ENCODE data around the gene DLG2.
"Not testable (repeated sequence)": the region's sequence is repeated elsewhere in the genome, so short reads cannot be mapped to it uniquely, and the experiment has no call there.

Gene DLG2

GRCh38 chr11:83456566-83456965 is 2170.6 kb downstream of the DLG2 start:
- no peaks in the 10 kb centered on the region for H3K36me3 ChIP-seq
- no peak for DNase-seq
- H3K4me3 ChIP-seq (ENCODE audit: low read depth, low read length): no peak overlapping the region
- no peaks in the 10 kb centered on the region for H3K27me3 ChIP-seq (ENCODE audit: insufficient read depth, low read depth, severe bottlenecking)
- H3K9me3 ChIP-seq (ENCODE audit: severe bottlenecking): no peaks in the 10 kb centered on the region
- no peak overlapping the region for H3K27ac ChIP-seq
- no peak for TF ChIP-seq CTCF (IDR thresholded peaks at IDR 0.05; ENCODE audit: low read depth, low read length)

GRCh38 chr11:83456075-83456474 is 2171.1 kb downstream of the DLG2 start:
- no peak overlapping the region for H3K27ac ChIP-seq
- no peak overlapping the region for H3K4me3 ChIP-seq (ENCODE audit: low read depth, low read length)
- H3K9me3 ChIP-seq (ENCODE audit: severe bottlenecking): no peaks in the 10 kb centered on the region
- DNase-seq: peak; percentile 21
- H3K36me3 ChIP-seq: no peaks in the 10 kb centered on the region
- no peak for TF ChIP-seq CTCF (IDR thresholded peaks at IDR 0.05; ENCODE audit: low read depth, low read length)
- H3K27me3 ChIP-seq (ENCODE audit: insufficient read depth, low read depth, severe bottlenecking): no peaks in the 10 kb centered on the region

GRCh38 chr11:83455356-83455755 is 2171.8 kb downstream of the DLG2 start:
- no peak for TF ChIP-seq CTCF (IDR thresholded peaks at IDR 0.05; ENCODE audit: low read depth, low read length)
- H3K36me3 ChIP-seq: no peaks in the 10 kb centered on the region
- DNase-seq: no peak
- no peak overlapping the region for H3K27ac ChIP-seq
- H3K27me3 ChIP-seq (ENCODE audit: insufficient read depth, low read depth, severe bottlenecking): no peaks in the 10 kb centered on the region
- H3K9me3 ChIP-seq (ENCODE audit: severe bottlenecking): no peaks in the 10 kb centered on the region
- H3K4me3 ChIP-seq (ENCODE audit: low read depth, low read length): no peak overlapping the region

- TF ChIP-seq CTCF (IDR thresholded peaks at IDR 0.05; ENCODE audit: low read depth, low read length): no peak
- Histone ChIP-seq H3K4me3 (ENCODE audit: low read depth, low read length) (no peak overlapping the region), H3K9me3 (ENCODE audit: severe bottlenecking) (no peaks in the 10 kb centered on the region), H3K27ac (no peak overlapping the region), H3K36me3 (no peaks in the 10 kb centered on the region), H3K27me3 (ENCODE audit: insufficient read depth, low read depth, severe bottlenecking) (no peaks in the 10 kb centered on the region)
- DNase-seq: no peak
These were observed 2172.5 kb downstream of the DLG2 start for GRCh38 chr11:83454674-83455073.

GRCh38 chr11:83449338-83449913 is 2177.7 kb downstream of the DLG2 start:
- Histone ChIP-seq H3K27ac (no peak overlapping the region), H3K9me3 (ENCODE audit: severe bottlenecking) (no peaks in the 10 kb centered on the region), H3K36me3 (no peaks in the 10 kb centered on the region), H3K27me3 (ENCODE audit: insufficient read depth, low read depth, severe bottlenecking) (no peaks in the 10 kb centered on the region), H3K4me3 (ENCODE audit: low read depth, low read length) (no peak overlapping the region)
- no peak for TF ChIP-seq CTCF (IDR thresholded peaks at IDR 0.05; ENCODE audit: low read depth, low read length)
- DNase-seq: no peak

- DNase-seq: no peak
- Histone ChIP-seq H3K36me3 (no peaks in the 10 kb centered on the region), H3K27me3 (ENCODE audit: insufficient read depth, low read depth, severe bottlenecking) (no peaks in the 10 kb centered on the region), H3K27ac (no peak overlapping the region), H3K9me3 (ENCODE audit: severe bottlenecking) (no peaks in the 10 kb centered on the region), H3K4me3 (ENCODE audit: low read depth, low read length) (no peak overlapping the region)
- no peak for TF ChIP-seq CTCF (IDR thresholded peaks at IDR 0.05; ENCODE audit: low read depth, low read length)
These were observed 2178.5 kb downstream of the DLG2 start for GRCh38 chr11:83448686-83449085.

GRCh38 chr11:83443880-83444279 is 2183.3 kb downstream of the DLG2 start:
- not testable (repeated sequence) for H3K4me3 ChIP-seq (ENCODE audit: low read depth, low read length); DNase-seq; H3K27ac ChIP-seq; H3K27me3 ChIP-seq (ENCODE audit: insufficient read depth, low read depth, severe bottlenecking); H3K9me3 ChIP-seq (ENCODE audit: severe bottlenecking); H3K36me3 ChIP-seq

Measured in WERI-Rb-1 (cell line).